Spleen (tissue), 11 donors: Measurements from ENCODE around the gene CXCL3. TPM values are rescaled to one million over a fixed set of nuclear protein-coding genes. Genes with fewer than 3 reads are reported as not detected.

Source experiments
- DNase-seq: peaks from one replicate; pipeline ENCODE4 v3.0.0-alpha.2; 2020
- H3K27ac ChIP-seq, 8 donors: fragments of 200-600 bp; sonication (generic) in 7 of 8; 1 replicate in 4 of 8; 2 replicates in 4 of 8; pipeline versions ENCODE4 v1.5.0 to v1.8.0; 2016 to 2021; ENCODE audit warnings: inconsistent platforms in 4 of 8, mild to moderate bottlenecking in 4 of 8, moderate library complexity in 1 of 8
- H3K27me3 ChIP-seq, 7 donors: fragments of 200-600 bp; sonication (generic) in 6 of 7; replicated peaks in 1 of 7; 1 replicate in 4 of 7; 2 replicates in 3 of 7; pipeline versions ENCODE4 v1.5.0 to v1.8.0; 2016 to 2021; ENCODE audit warnings: inconsistent platforms in 3 of 7, mild to moderate bottlenecking in 1 of 7
- H3K36me3 ChIP-seq, 6 donors: fragments of 200-600 bp; sonication (generic) in 5 of 6; 1 replicate in 4 of 6; 2 replicates in 2 of 6; pipeline versions ENCODE4 v1.5.0 to v1.8.0; 2016 to 2021; ENCODE audit warnings: inconsistent platforms in 2 of 6
- H3K4me1 ChIP-seq, 6 donors: fragments of 200-600 bp; sonication (generic) in 5 of 6; 1 replicate in 3 of 6; 2 replicates in 3 of 6; pipeline versions ENCODE4 v1.5.0 to v1.8.0; 2016 to 2021; ENCODE audit warnings: inconsistent platforms in 3 of 6
- H3K4me3 ChIP-seq, 8 donors: fragments of 200-600 bp; sonication (generic) in 7 of 8; 1 replicate in 4 of 8; 2 replicates in 4 of 8; pipeline versions ENCODE4 v1.5.0 to v1.8.0; 2016 to 2021; ENCODE audit warnings: inconsistent platforms in 4 of 8, mild to moderate bottlenecking in 4 of 8, moderate library complexity in 2 of 8
- H3K9me3 ChIP-seq, 8 donors: fragments of 200-600 bp; sonication (generic) in 7 of 8; 1 replicate in 4 of 8; 2 replicates in 4 of 8; pipeline versions ENCODE4 v1.5.0 to v1.8.0; 2016 to 2021; ENCODE audit warnings: inconsistent platforms in 4 of 8
- CTCF ChIP-seq, 11 experiments: fragments of 200-600 bp in 7 of 11; fragments of 450-650 bp in 4 of 11; sonication (generic) in 4 of 11; IDR thresholded peaks in 8 of 11; conservative IDR thresholded peaks in 3 of 11; 1 replicate in 7 of 11; 2 replicates in 4 of 11; pipeline versions ENCODE4 v1.4.0 to v1.8.0; 2016 to 2021; ENCODE audit warnings: antibody characterized with exemption in 11 of 11, inconsistent platforms in 4 of 11, mild to moderate bottlenecking in 1 of 11
- POLR2A ChIP-seq, 3 donors: fragments of 450-650 bp; IDR thresholded peaks; one replicate each; pipeline ENCODE4 v1.5.1; 2017; ENCODE audit warnings: antibody characterized with exemption in 3 of 3, mild to moderate bottlenecking in 1 of 3
- POLR2AphosphoS5 ChIP-seq, 3 donors: sonication (generic); formaldehyde crosslinking; IDR thresholded peaks; one replicate each; pipeline ENCODE4 v1.5.1; 2017; ENCODE audit warnings: antibody characterized with exemption in 3 of 3
- WGBS, 5 donors: extraction: QIAGEN DNeasy Blood & Tissue Kit in 3 of 5; methylation state at CpG; one replicate each; pipeline versions ENCODE4 v1.1.5 to v1.1.7; 2013 to 2018; 5-methylcytosine and 5-hydroxymethylcytosine counted together
- intact Hi-C: fragments of 100-400 bp; cut with DNase I; formaldehyde crosslinking; loops from one replicate; pipeline ENCODE4 v1.15.0; 2023; ENCODE audit warnings: low total_unique reads
- polyA plus RNA-seq, 3 donors: library from polyadenylated mRNA; stranded (reverse); fragments of 200-250 nt; gene quantifications; one replicate each; pipeline ENCODE4 v1.2.1, GENCODE V29; 2013
- total RNA-seq, 7 donors: library from RNA; depleted of rRNA in 3 of 7; stranded (reverse); fragments of >200 nt in 3 of 7; fragmentation: NEBNext Ultra II Directional in 4 of 7; extraction: Animal tissue kit (Norgen Biotek cat#: 25700) in 4 of 7; gene quantifications; one replicate each; pipeline versions ENCODE4 v1.1.0 to v1.2.1, GENCODE V29; 2016 to 2021
- donor health status: healthy with polysubstance abuse.
- donor health status: DM: no; HTN: no; CAD: no; lungs with moderate emphysema.
- donor health status: DM: no; HTN: no; CAD: no.
- donor health status: Bipolar disorder and iron deficiency.
- donor health status: healthy.
- donor health status: DM: no; HTN: no; CAD: no.
- donor health status: DM: yes; HTN: yes; CAD: no.

CXCL3 gene
- total and polyA plus RNA-seq, 10 donors: 0.52 to 4.0 (median 2.5) TPM

GRCh38 chr4:74045772-74046171 lies 7.3 kb upstream of the CXCL3 start:
- no peak for TF ChIP-seq POLR2AphosphoS5 (IDR thresholded peaks at IDR 0.05)
- no peak for TF ChIP-seq CTCF (IDR thresholded peaks at IDR 0.05 in 8 of 11, conservative IDR thresholded peaks at IDR 0.05 in 3 of 11)
- TF ChIP-seq POLR2A (IDR thresholded peaks at IDR 0.05): no peak
- no peak for DNase-seq
- 85 to 97% (median 92%) methylated on average over 2 of the region's 2 CpGs for WGBS, 5 donors
- H3K36me3 ChIP-seq: no peaks in the 10 kb centered on the region
- intact Hi-C loops: no loop called here
- H3K9me3 ChIP-seq: peaks cover 0 to 18% (median 8%) of the 10 kb centered on the region in 8 donors
- no peak overlapping the region for H3K27ac ChIP-seq
- H3K4me3 ChIP-seq: no peak overlapping the region
- no peaks in the 10 kb centered on the region for H3K4me1 ChIP-seq
- peaks cover 0 to 3% (median 0%) of the 10 kb centered on the region in 7 donors for H3K27me3 ChIP-seq

- H3K27me3 ChIP-seq: peaks cover 0 to 3% (median 0%) of the 10 kb centered on the region in 7 donors
- DNase-seq: no peak
- intact Hi-C loops: no loop called here
- no peak overlapping the region for H3K27ac ChIP-seq
- H3K4me3 ChIP-seq: no peak overlapping the region
- H3K36me3 ChIP-seq: no peaks in the 10 kb centered on the region
- peaks cover 0 to 18% (median 8%) of the 10 kb centered on the region in 8 donors for H3K9me3 ChIP-seq
- H3K4me1 ChIP-seq: no peaks in the 10 kb centered on the region
- TF ChIP-seq POLR2AphosphoS5 (IDR thresholded peaks at IDR 0.05) (no peak), POLR2A (IDR thresholded peaks at IDR 0.05) (no peak), CTCF (IDR thresholded peaks at IDR 0.05 in 8 of 11, conservative IDR thresholded peaks at IDR 0.05 in 3 of 11) (no peak)
- WGBS, 5 donors: 73 to 91% (median 85%) methylated on average over 3 of the region's 3 CpGs
Observed at GRCh38 chr4:74045247-74045646, 6.8 kb upstream of the CXCL3 start.

GRCh38 chr4:74044677-74045076 lies 6.2 kb upstream of the CXCL3 start:
- H3K9me3 ChIP-seq: peaks cover 0 to 18% (median 8%) of the 10 kb centered on the region in 8 donors
- H3K4me1 ChIP-seq: peaks cover 0 to 3% (median 0%) of the 10 kb centered on the region in 6 donors
- no peak for DNase-seq
- 86 to 90% (median 88%) methylated on average over 3 of the region's 3 CpGs for WGBS, 5 donors
- H3K27me3 ChIP-seq: peaks cover 0 to 7% (median 0%) of the 10 kb centered on the region in 7 donors
- no peaks in the 10 kb centered on the region for H3K36me3 ChIP-seq
- no peak overlapping the region for H3K4me3 ChIP-seq
- intact Hi-C loops: no loop called here
- no peak for TF ChIP-seq CTCF (IDR thresholded peaks at IDR 0.05 in 8 of 11, conservative IDR thresholded peaks at IDR 0.05 in 3 of 11)
- no peak for TF ChIP-seq POLR2AphosphoS5 (IDR thresholded peaks at IDR 0.05)
- no peak for TF ChIP-seq POLR2A (IDR thresholded peaks at IDR 0.05)
- H3K27ac ChIP-seq: no peak overlapping the region

GRCh38 chr4:74042681-74043080 lies 4.2 kb upstream of the CXCL3 start:
- Histone ChIP-seq H3K4me1 (peaks cover 0 to 18% (median 9%) of the 10 kb centered on the region in 6 donors), H3K27ac (no peak overlapping the region), H3K36me3 (no peaks in the 10 kb centered on the region), H3K4me3 (no peak overlapping the region), H3K27me3 (peaks cover 0 to 27% (median 3%) of the 10 kb centered on the region in 7 donors), H3K9me3 (peaks cover 0 to 16% (median 8%) of the 10 kb centered on the region in 8 donors)
- DNase-seq: no peak
- intact Hi-C loops: no loop called here
- WGBS, 5 donors: 78 to 83% (median 81%) methylated on average over 2 of the region's 2 CpGs
- no peak for TF ChIP-seq POLR2AphosphoS5 (IDR thresholded peaks at IDR 0.05)
- TF ChIP-seq CTCF (IDR thresholded peaks at IDR 0.05 in 8 of 11, conservative IDR thresholded peaks at IDR 0.05 in 3 of 11): no peak
- no peak for TF ChIP-seq POLR2A (IDR thresholded peaks at IDR 0.05)
